ENCODE measurements around the gene BRME1. TPM values are rescaled to one million over a fixed set of nuclear protein-coding genes. Genes with fewer than 3 reads are reported as not detected.

Gene BRME1
- total RNA-seq (2014; rRNA removed; shearing (Covaris generic)), result 2.3 and 5.3 TPM in 2 replicates

DNA sequence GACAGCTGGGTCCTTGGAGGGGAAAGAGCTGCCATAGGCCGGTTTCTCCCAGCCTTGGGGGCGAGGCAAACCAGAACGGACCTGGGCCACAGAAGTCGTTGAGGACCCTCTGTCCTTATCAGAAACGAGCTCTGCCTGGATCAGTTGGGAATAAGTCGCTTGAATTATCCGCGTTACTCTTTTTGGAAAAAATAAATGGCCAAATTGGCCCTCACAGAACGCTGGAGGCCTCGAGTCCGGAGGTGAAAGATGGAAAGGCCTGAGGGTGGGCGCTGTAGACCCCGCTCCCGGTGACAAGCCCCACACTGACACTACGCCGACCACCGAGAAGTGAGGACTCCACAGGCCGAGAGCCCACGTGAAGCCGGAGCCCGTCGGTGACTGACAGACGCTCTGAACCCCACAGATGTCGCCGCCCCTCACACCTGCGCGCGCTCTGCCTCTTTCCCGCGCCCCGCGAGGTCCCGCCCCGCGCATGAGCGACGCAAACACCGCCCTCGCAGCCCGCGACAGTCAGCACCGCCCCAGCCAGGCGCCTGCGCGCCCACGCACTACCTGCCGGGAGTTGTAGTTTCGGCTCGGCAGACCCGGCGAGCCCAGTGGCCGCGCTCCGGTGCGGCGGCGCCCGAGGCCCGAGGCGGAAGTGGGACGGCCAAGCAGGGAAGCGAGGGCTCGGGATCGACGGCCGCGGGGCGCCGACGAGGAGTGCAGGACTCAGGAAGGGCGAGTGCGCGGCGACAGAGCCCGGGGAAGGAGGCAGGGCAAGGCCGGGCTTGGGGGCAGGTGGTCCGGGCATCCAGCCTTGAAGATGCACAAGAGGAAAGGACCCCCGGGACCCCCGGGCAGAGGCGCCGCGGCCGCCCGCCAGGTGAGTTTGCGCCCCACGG lies at the start of gene BRME1, which contains the start of gene CC2D1A:
Gene BRME1 (minus strand): TSS at position 484 of the 887 bp plus-strand sequence. CDS start 1,225 bp downstream, outside the sequence.
Gene CC2D1A (plus strand): TSS at position 568 of the 887 bp plus-strand sequence. CDS start 241 bp downstream, at position 809.
- DNase-seq (ENCODE audit: low spot score), result peak; percentile 88

DNA sequence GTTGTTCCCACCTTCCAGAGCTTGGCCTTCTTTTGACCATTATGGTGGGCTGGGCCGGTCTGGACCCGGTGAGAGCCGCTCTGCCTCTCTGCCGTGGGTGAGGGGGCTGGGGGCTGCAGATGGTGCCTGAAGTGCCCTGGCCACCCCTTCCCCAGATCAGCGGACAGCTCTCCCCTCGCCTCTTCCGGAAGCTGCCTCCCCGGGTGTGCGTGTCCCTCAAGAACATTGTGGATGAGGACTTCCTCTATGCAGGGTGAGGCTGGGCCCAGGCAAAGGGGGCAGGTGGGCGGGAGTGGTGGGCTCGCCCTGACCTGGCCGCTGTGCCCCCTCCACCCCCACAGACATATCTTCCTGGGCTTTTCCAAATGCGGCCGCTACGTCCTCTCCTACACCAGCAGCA lies 48.3 kb upstream of the BRME1 start:
- DNase-seq (ENCODE audit: low spot score), result no peak

DNA sequence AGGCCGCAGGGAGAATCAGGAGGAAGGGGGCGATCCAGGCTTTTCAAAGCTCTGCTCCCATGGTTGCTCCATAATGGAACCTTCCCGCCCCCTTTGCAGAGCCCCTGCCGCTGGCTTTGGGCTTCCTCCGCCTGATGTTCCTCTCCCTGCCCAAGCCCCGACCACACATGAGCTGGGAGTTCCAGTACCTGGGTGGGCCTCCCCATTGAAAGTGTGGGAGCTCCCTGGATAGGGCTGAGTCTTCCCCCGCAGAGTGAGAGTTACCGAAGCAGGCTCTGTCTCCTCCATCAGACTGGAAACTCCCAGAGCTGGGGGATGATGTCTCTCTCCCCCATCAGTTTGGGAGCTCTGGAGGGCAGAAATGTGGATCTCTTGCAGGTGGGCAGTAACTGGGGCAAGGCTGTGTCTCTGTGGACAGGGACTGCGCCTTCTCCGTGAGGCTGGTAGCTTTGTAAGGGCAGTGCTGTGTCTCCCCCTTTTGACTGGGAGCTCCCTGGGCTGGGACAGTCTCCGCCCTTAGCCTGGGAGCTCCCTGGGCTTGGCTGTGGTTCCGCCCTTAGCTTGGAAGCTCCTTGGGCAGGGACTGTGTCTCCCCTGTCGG lies 47.1 kb upstream of the BRME1 start:
- no peak for DNase-seq (ENCODE audit: low spot score)

DNA sequence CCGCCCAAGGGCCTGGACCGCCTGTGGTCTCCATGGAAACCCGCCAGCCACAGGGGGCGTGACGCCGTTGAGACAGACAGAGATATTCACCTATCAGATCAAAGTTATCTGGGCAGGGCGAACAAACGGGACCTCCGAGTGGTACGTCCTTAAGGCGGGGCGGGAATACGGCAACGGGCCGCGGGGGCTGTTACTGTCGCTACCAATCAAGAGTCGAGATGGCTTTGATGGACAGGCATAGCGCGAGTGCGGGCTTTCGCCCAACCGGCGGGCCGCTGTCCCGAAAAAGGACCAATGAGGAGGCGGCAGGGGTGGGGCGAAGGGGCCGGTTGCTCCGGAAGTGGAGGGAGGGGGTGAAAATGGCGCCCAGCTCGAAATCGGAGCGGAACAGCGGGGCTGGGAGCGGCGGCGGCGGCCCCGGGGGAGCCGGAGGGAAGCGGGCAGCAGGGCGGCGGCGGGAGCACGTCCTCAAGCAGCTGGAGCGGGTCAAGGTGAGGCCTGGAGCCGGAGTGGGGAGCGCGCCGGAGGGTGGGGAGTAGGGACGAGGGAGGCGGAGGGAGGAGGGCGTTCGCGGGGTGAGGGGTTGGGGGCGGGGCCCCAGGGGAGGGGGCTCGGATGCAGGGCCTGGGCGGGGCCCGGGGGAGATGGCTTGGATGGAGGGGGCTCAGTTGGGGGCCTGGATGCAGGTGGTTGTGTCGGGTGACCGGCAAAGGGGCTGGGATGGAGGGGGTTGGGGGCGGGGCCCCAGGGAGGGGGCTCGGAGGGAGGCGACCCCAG lies 46.4 kb upstream of the BRME1 start, which contains the start of gene DCAF15:
Gene DCAF15 (plus strand): TSS at position 356 of the 777 bp plus-strand sequence. CDS start 4 bp downstream, at position 360.
- peak; percentile 100 for DNase-seq (ENCODE audit: low spot score)

DNA sequence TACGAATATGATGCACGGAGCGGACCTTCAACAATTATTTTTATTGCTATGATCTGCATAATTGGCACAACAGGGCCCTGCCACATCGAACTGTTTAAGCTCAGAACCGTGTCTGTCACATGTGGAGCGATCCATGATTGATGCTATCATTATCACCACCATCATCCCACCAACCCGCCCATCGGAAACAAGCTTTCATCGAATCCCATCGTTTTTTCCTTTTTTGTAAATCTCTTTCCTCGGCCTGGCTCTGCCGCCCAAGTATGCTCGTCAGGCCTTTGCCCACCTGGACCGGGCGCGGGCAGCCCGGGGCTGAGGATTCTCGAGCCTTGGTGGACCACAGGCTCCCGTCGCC lies 45.9 kb upstream of the BRME1 start:
- DNase-seq (ENCODE audit: low spot score), result no peak

DNA sequence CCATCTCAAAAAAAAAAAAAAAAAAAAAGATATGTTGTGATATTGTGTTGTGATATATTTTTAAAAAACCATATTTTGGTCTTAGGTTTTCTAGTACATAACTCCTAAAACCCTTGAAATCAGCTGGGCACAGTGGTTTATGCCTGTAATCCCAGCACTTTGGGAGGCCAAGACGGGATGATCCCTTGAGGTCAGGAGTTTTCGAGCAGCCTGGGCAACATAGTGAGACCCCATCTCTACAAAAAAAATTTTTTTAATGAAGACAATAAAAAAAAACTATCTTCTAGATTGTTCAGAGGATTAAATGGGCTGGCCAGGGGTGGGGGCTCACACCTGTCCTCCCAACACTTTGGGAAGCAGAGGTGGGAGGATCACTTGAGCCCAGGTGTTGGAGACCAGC lies 45.1 kb upstream of the BRME1 start:
- DNase-seq (ENCODE audit: low spot score), result no peak

- no peak for DNase-seq (ENCODE audit: low spot score)
These were observed 40.5 kb upstream of the BRME1 start for GRCh38 chr19:13946414-13946813.

DNA sequence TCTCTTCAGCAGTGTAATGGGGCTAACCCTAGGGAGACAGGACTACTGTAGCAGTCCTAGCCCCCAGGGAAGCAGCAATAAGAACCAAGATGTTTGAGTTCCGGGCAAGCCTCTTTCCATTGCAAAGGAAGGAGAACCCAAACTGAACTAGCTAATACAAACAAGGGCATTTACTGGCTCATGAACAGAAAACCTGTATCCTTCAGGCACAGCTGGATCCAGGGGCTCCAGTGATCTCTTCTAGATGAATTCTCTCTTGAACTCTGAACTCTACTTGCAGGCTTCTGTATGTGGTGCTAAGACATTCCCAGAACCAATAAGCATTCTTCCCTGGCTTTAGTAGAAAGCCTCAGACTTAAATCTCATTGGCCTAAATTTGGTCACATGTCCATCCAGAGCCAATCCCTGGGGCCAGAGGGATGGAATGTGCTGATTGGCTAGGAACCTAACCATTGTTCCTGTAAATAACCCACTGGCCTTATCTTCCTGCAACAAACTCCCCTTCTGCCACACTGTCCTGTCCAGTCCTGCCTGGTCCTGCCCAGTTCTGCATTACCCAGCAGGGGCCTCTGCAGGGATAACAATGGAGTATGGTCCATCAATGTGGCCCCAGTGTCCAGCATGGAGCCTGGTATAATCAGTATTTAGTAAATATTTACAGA lies 36.2 kb upstream of the BRME1 start:
- DNase-seq (ENCODE audit: low spot score), result no peak

- DNase-seq (ENCODE audit: low spot score), result peak; percentile 96
These were observed 32.6 kb upstream of the BRME1 start, which contains the start of gene PODNL1 for GRCh38 chr19:13938301-13939064. Gene PODNL1 (minus strand): TSS chr19:13938417. CDS start chr19:13938181, 236 bp downstream.

DNA sequence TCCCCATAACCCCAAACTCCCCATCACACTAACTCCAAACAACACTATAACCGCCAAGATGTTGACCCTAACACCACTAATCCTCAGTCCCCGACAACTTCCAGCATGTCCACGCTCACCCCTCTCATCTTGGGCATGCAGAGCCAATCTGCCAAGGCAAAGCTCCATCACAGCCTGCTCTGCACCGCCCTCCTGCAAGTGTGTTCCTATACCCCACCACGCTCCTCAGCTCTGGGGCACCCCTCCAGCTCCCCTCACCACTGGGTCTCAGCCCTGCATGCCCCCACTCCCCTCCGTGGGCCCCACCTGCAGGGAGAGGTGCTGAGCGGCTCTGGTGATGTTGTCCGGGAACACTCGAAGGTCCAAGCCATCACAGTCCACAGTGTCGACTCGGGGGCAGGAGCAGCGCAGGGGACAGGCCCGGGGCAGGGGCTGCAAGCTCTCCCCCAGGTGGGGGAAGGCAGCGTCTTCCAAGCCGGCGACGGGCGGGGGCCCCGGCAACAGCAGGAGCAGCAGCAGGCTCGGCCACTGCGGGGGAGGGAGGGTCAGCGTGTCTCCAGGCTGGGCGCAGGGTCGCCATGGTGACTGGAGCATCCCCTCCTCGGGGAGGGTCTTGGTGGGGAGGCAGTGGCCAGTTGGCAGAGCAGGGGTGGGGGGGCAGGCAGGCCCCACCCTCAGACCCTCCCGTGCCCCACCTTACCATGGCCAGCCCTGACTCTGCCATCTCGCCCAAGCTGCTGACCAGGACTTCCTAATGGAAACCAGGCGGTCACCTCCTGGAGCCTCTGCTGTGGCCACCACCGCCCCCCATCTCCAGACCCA lies 31.8 kb upstream of the BRME1 start:
- DNase-seq (ENCODE audit: low spot score), result peak; percentile 61

- DNase-seq (ENCODE audit: low spot score), result peak; percentile 46
These were observed 30.0 kb upstream of the BRME1 start for GRCh38 chr19:13935765-13936510.

GRCh38 chr19:13934785-13935109 lies 28.8 kb upstream of the BRME1 start:
- no peak for DNase-seq (ENCODE audit: low spot score)

DNA sequence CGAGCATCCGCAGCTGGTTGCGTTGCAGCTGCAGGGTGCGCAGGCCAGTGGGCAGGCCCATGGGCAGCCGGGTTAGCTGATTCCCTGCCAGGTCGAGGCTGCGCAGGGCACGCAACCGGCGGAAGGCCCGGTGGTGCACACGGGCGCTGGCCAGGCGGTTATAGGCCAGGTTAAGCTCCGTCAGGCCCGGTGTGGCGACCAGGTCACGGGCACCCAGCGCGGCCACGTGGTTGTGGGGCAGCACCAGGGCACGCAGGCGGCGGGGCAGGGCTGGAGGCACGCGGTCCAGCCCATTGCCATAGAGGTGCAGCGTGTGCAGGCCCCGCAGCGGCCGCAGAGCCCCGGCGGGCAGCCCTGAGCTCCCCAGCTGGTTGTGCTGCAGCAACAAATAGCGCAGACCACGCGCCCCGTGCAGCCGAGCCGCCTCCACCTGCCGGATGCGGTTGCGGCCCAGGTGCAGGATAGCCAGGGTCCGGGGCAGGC lies 27.0 kb upstream of the BRME1 start:
- DNase-seq (ENCODE audit: low spot score), result no peak

DNA sequence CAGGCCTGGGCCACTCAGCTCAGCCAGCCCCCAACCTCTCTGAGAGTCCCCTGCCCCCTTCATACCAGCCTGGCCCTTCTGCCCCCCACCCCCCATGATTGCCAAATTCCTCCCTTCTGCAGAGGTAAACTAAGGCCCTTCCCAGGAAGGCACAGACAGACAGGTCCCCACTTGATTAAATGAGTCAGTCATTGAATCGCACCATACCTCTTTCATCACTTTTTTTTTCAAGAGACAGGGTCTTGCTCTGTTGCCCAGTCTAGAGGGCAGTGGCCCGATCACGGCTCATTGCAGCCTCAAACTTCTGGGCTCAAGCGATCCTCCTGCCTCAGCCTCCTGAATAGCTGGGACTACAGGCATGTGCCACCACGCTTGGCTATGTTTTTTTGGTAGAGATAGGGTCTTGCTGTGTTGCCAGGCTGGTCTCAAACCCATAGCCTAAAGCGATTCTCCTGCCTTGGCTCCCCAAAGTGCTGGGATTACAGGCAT lies 26.3 kb upstream of the BRME1 start:
- no peak for DNase-seq (ENCODE audit: low spot score)

- DNase-seq (ENCODE audit: low spot score), result no peak
These were observed 25.7 kb upstream of the BRME1 start for GRCh38 chr19:13931391-13932148.

- no peak for DNase-seq (ENCODE audit: low spot score)
These were observed 24.5 kb upstream of the BRME1 start for GRCh38 chr19:13930402-13930801.

DNA sequence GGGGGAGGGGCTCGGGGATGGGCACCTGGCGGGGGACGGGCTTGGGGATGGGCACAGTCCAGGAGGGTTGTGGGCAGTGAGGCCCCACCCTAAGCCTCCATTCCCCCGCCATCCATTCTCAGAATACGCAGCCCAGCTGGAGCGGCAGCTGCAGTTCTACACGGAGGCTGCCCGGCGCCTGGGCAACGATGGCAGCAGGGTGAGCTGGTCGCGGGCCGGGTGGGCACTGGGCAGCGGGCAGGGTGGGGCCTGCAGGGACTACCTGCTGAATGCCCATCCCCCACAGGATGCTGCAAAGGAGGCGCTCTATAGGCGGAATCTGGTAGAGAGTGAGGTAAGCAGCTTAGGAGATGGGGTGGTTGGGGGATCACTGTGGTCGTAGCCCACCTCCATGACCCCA lies 24.0 kb upstream of the BRME1 start:
- no peak for DNase-seq (ENCODE audit: low spot score)

DNA sequence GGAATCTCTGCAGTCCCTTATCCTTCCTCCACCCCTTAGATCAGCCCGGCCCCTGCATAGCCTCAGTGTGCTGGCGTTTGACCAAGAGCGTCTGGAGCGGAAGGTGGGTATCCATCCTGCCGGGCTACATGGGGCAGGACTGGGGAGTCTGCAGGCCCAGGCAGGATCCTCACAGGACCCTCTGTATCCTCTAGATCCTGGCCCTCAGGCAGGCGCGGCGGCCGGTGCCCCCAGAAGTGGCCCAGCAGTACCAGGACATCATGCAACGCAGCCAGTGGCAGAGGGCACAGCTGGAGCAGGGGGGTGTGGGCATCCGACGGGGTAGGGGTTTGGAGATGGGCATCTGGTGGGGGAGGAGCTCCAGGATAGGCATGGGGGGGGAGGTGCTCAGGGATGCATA lies 23.4 kb upstream of the BRME1 start:
- no peak for DNase-seq (ENCODE audit: low spot score)

Data from H4 (cell line).